Transverse colon (tissue), 4 donors: ENCODE measurements around the gene CDCA8.

Source experiments
- CTCF ChIP-seq, 5 experiments: fragments of 200-600 bp in 3 of 5; fragments of 450-650 bp in 2 of 5; sonication (generic) in 3 of 5; IDR thresholded peaks; 1 replicate in 2 of 5; 2 replicates in 3 of 5; pipeline ENCODE4 v1.5.1; 2016 to 2017; ENCODE audit warnings: antibody characterized with exemption in 5 of 5, inconsistent platforms in 3 of 5, mild to moderate bottlenecking in 2 of 5, moderate library complexity in 1 of 5
- EP300 ChIP-seq: sonication (generic); formaldehyde crosslinking; IDR thresholded peaks from one replicate; pipeline ENCODE4 v1.6.1; 2017; ENCODE audit warnings: antibody characterized with exemption, low read depth
- POLR2A ChIP-seq: fragments of 450-650 bp; IDR thresholded peaks from one replicate; pipeline ENCODE4 v1.6.1; 2016; ENCODE audit warnings: antibody characterized with exemption, mild to moderate bottlenecking, moderate library complexity
- POLR2AphosphoS5 ChIP-seq, 3 donors: sonication (generic); formaldehyde crosslinking; IDR thresholded peaks; one replicate each; pipeline ENCODE4 v1.6.1; 2016; ENCODE audit warnings: antibody characterized with exemption in 3 of 3

- TF ChIP-seq POLR2A: no peak
- no peak for TF ChIP-seq POLR2AphosphoS5 (IDR thresholded peaks at IDR 0.05)
- TF ChIP-seq EP300: no peak
- TF ChIP-seq CTCF (IDR thresholded peaks at IDR 0.05): no peak
These were observed 8.7 kb downstream of the CDCA8 start for GRCh38 chr1:37701051-37701450.
